NB4 (cell line): ENCODE results near the gene NHSL1.

ENCODE experiments used
- DNase-seq: peaks from one replicate; pipeline ENCODE4 v3.0.0; 2010; ENCODE audit warnings: low read depth
- H3K4me3 ChIP-seq: one replicate; pipeline ENCODE4 v1.5.1; 2011; ENCODE audit warnings: mild to moderate bottlenecking, low read depth, low read length, moderate library complexity
- CTCF ChIP-seq: IDR thresholded peaks from one replicate; pipeline ENCODE4 v1.5.1; 2012; ENCODE audit warnings: low read depth, low read length
- MYC ChIP-seq: IDR thresholded peaks from 2 replicates; pipeline ENCODE4 v1.6.1; 2011; ENCODE audit warnings: low read depth, low read length
- POLR2A ChIP-seq: IDR thresholded peaks from 2 replicates; pipeline ENCODE4 v1.6.1; 2011; ENCODE audit warnings: mild to moderate bottlenecking; ENCODE audit not compliant: insufficient read length; ENCODE audit errors: extremely low read depth
- TF ChIP-seq, protein P1 (sequence below): IDR thresholded peaks from 2 replicates; pipeline ENCODE4 v1.6.1; 2011; ENCODE audit warnings: low read depth, low read length

Gene NHSL1

DNA sequence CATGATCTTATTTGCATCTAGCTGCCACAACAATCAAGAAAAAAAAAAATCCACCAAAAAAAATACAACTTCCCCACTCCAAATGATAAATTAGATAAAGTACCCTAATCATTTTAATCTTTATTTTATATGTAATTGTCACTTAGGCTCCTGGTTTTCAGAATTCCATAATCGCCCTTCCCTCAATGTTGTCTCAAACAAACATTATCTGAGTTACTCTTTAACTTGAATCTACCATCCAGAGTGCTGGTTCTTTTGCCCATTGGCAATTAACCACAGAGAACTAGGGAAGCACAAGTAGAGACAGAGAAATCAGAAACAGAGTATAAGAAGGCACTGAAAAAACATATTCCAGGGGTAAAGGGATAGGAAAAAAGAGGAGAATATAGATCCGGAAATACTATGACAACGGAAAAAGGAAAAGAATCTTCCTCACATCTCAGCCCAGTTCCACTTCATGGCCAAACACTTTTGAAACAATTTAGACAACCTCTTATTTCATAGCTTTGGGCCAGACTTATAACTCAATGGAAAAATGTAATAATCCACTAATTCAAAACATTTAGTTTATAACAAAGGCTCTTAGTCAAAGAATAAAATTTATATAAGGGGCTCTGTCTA is 861 bp upstream of the NHSL1 start:
- no peak for DNase-seq
- H3K4me3 ChIP-seq: no peak overlapping the region
- TF ChIP-seq POLR2A: no peak
- no peak for TF ChIP-seq MYC

DNA sequence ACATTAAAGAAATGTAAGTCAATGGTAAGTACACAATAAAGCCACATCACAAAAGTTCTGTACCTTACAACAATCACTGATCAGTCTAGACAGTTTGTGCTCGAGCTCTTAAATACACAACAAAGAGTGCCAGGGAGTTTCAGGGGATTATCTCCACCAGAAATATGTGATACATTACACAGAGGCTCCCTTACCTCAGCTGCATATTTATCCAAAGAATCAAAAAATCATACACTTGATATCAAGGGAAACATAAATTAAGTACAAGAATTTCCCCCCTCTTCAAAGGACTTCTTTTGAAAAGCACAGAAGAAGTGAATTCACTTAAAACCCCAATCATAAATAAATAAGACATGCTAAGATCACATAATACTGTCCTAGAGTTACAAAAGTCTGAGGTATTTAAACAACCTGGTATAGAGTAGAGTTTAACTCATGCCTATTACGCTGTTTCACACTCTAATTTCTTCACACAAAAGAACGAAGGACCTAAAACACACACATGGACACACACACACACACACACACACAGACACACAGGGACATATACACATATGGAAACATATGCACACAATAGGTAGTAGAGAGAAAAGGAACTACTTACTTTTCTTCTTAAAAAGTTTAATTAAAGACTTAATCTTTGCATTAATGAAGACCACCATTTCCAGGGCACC is 528 bp downstream of the NHSL1 start:
- no peak overlapping the region for H3K4me3 ChIP-seq
- no peak for TF ChIP-seq MYC
- no peak for TF ChIP-seq CTCF
- TF ChIP-seq, protein P1, sequence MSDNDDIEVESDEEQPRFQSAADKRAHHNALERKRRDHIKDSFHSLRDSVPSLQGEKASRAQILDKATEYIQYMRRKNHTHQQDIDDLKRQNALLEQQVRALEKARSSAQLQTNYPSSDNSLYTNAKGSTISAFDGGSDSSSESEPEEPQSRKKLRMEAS: no peak
- DNase-seq: no peak

- DNase-seq: no peak
- no peak overlapping the region for H3K4me3 ChIP-seq
- TF ChIP-seq MYC (no peak), POLR2A (no peak), CTCF (no peak)
- TF ChIP-seq, protein P1: no peak
Observed at GRCh38 chr6:138497286-138497685, 2.0 kb downstream of the NHSL1 start.

GRCh38 chr6:138494312-138494711 is 5.0 kb downstream of the NHSL1 start:
- no peak for TF ChIP-seq CTCF
- TF ChIP-seq, protein P1: no peak
- no peak for DNase-seq
- no peak overlapping the region for H3K4me3 ChIP-seq

GRCh38 chr6:138493413-138493812 is 5.9 kb downstream of the NHSL1 start:
- H3K4me3 ChIP-seq: no peak overlapping the region

DNA sequence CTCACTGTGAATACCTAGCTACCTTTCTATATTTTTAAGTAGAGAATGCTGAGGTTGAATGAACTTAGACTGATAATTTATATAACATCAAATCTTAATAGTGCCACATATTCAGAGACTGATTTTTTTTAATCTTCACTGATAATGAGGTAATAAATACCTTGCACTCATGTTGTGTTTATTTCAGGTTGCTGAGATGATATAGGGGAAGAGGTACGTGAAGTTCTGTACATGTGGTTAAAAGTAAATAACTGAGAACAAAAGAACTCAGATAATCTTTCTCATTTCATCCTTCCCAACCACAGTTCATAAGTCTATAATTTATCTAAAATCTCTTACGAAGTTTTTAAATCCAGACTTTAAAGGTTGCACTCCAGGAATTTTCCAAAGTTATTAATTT is 6.4 kb downstream of the NHSL1 start:
- no peak overlapping the region for H3K4me3 ChIP-seq
- DNase-seq: no peak
- TF ChIP-seq, protein P1: no peak
- TF ChIP-seq CTCF (no peak), MYC (no peak), POLR2A (no peak)

More at GRCh38 chr6:138493413-138493812, 5.9 kb downstream of the NHSL1 start:
- no peak for DNase-seq
- TF ChIP-seq CTCF: no peak
- TF ChIP-seq POLR2A: no peak
- no peak for TF ChIP-seq MYC
